Hepatocyte (in vitro differentiated cells): ENCODE measurements around the gene ATP10D. TPM values are rescaled to one million over a fixed set of nuclear protein-coding genes. Genes with fewer than 3 reads are reported as not detected.

Source experiments
- DNase-seq: peaks from one replicate; pipeline ENCODE4 v3.0.0-alpha.2; 2016; ENCODE audit warnings: low spot score
- H2AFZ ChIP-seq: fragments of 200-600 bp; sonication (generic); 2 replicates; pipeline ENCODE4 v1.6.0; 2016; ENCODE audit warnings: antibody characterized with exemption, mild to moderate bottlenecking
- H3K27ac ChIP-seq: fragments of 200-600 bp; sonication (generic); 2 replicates; pipeline ENCODE4 v1.5.1; 2016; ENCODE audit warnings: mild to moderate bottlenecking
- H3K27me3 ChIP-seq: fragments of 200-600 bp; sonication (generic); 2 replicates; pipeline ENCODE4 v1.6.1; 2016
- H3K36me3 ChIP-seq: fragments of 200-600 bp; sonication (generic); replicated peaks from 2 replicates; pipeline ENCODE4 v1.5.1; 2016; ENCODE audit warnings: low read depth; ENCODE audit not compliant: insufficient read depth
- H3K4me1 ChIP-seq: fragments of 200-600 bp; sonication (generic); 2 replicates; pipeline ENCODE4 v1.5.1; 2016; ENCODE audit warnings: mild to moderate bottlenecking, moderate library complexity; ENCODE audit not compliant: insufficient read depth
- H3K4me2 ChIP-seq: fragments of 200-600 bp; sonication (generic); 2 replicates; pipeline ENCODE4 v1.6.0; 2016
- H3K4me3 ChIP-seq: fragments of 200-600 bp; sonication (generic); 2 replicates; pipeline ENCODE4 v1.5.1; 2016; ENCODE audit warnings: mild to moderate bottlenecking
- H3K79me2 ChIP-seq: fragments of 200-600 bp; sonication (generic); 2 replicates; pipeline ENCODE4 v1.6.0; 2017; ENCODE audit warnings: mild to moderate bottlenecking
- H3K9me2 ChIP-seq: fragments of 200-600 bp; sonication (generic); replicated peaks from 2 replicates; pipeline ENCODE4 v1.6.0; 2017; ENCODE audit warnings: mild to moderate bottlenecking; ENCODE audit not compliant: insufficient read depth
- H3K9me3 ChIP-seq: fragments of 200-600 bp; sonication (generic); 2 replicates; pipeline ENCODE4 v1.5.1; 2016; ENCODE audit warnings: low read depth, mild to moderate bottlenecking
- H4K20me1 ChIP-seq: fragments of 200-600 bp; sonication (generic); 2 replicates; pipeline ENCODE4 v1.6.0; 2016; ENCODE audit warnings: mild to moderate bottlenecking; ENCODE audit not compliant: insufficient read depth, poor library complexity, severe bottlenecking
- EZH2 ChIP-seq: fragments of 200-600 bp; sonication (generic); IDR thresholded peaks from 2 replicates; pipeline ENCODE4 v1.6.1; 2016; ENCODE audit warnings: antibody characterized with exemption, mild to moderate bottlenecking, borderline replicate concordance
- EZH2phosphoT487 ChIP-seq: fragments of 200-600 bp; sonication (generic); IDR thresholded peaks from one replicate; pipeline ENCODE4 v1.6.1; 2018; ENCODE audit warnings: antibody characterized with exemption, mild to moderate bottlenecking, low read depth, moderate library complexity; ENCODE audit not compliant: unreplicated experiment, severe bottlenecking
- WGBS: methylation state at CpG from one replicate; pipeline ENCODE4 v1.1.6; 2016; ENCODE audit warnings: low lambda C conversion rate; ENCODE audit errors: missing lambda C conversion rate; 5-methylcytosine and 5-hydroxymethylcytosine counted together
- polyA plus RNA-seq: library from polyadenylated mRNA; unstranded; fragments of >200 nt; fragmentation: Nextera tagmentation; extraction: Ambion mirVana; gene quantifications from 2 replicates; pipeline ENCODE4 v1.2.1, GENCODE V29; 2016
- total RNA-seq: library from RNA; depleted of rRNA; stranded (reverse); fragments of >200 nt; gene quantifications from 2 replicates; pipeline ENCODE4 v1.2.3, GENCODE V29; 2014
- TF ChIP-seq, protein P1 (sequence below): fragments of 200-600 bp; sonication (generic); IDR thresholded peaks from 2 replicates; pipeline ENCODE4 v1.5.1; 2016; ENCODE audit warnings: antibody characterized with exemption, mild to moderate bottlenecking; ENCODE audit not compliant: poor library complexity

ATP10D gene
- total and polyA plus RNA-seq, 2 experiments from 2014 or later = 8.0 to 14.7 TPM

GRCh38 chr4:47468706-47469365 is 16.2 kb upstream of the ATP10D start:
- no peak overlapping the region for H3K27ac ChIP-seq
- H3K9me3 ChIP-seq = no peaks in the 10 kb centered on the region
- H3K4me2 ChIP-seq = no peak overlapping the region
- H3K4me3 ChIP-seq = no peak overlapping the region
- no peak overlapping the region for H2AFZ ChIP-seq
- WGBS = 78% methylated on average over 6 of the region's 6 CpGs
- no peak for DNase-seq
- H3K36me3 ChIP-seq = no peaks in the 10 kb centered on the region
- no peaks in the 10 kb centered on the region for H3K9me2 ChIP-seq
- TF ChIP-seq EZH2 (no peak), EZH2phosphoT487 (no peak)
- TF ChIP-seq, protein P1, sequence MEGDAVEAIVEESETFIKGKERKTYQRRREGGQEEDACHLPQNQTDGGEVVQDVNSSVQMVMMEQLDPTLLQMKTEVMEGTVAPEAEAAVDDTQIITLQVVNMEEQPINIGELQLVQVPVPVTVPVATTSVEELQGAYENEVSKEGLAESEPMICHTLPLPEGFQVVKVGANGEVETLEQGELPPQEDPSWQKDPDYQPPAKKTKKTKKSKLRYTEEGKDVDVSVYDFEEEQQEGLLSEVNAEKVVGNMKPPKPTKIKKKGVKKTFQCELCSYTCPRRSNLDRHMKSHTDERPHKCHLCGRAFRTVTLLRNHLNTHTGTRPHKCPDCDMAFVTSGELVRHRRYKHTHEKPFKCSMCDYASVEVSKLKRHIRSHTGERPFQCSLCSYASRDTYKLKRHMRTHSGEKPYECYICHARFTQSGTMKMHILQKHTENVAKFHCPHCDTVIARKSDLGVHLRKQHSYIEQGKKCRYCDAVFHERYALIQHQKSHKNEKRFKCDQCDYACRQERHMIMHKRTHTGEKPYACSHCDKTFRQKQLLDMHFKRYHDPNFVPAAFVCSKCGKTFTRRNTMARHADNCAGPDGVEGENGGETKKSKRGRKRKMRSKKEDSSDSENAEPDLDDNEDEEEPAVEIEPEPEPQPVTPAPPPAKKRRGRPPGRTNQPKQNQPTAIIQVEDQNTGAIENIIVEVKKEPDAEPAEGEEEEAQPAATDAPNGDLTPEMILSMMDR = no peak
- H3K79me2 ChIP-seq = no peaks in the 10 kb centered on the region
- H3K27me3 ChIP-seq = no peaks in the 10 kb centered on the region
- H3K4me1 ChIP-seq = no peaks in the 10 kb centered on the region
- H4K20me1 ChIP-seq = no peaks in the 10 kb centered on the region

GRCh38 chr4:47469951-47470350 is 15.1 kb upstream of the ATP10D start:
- TF ChIP-seq, protein P1 = no peak
- TF ChIP-seq EZH2 (no peak), EZH2phosphoT487 (no peak)
- no peaks in the 10 kb centered on the region for H3K9me2 ChIP-seq
- no peak overlapping the region for H2AFZ ChIP-seq
- H3K27ac ChIP-seq = no peak overlapping the region
- H3K4me2 ChIP-seq = no peak overlapping the region
- H4K20me1 ChIP-seq = no peaks in the 10 kb centered on the region
- H3K4me1 ChIP-seq = no peaks in the 10 kb centered on the region
- H3K4me3 ChIP-seq = no peak overlapping the region
- H3K36me3 ChIP-seq = no peaks in the 10 kb centered on the region
- DNase-seq = no peak
- H3K9me3 ChIP-seq = no peaks in the 10 kb centered on the region
- WGBS = 86% methylated on average over 3 of the region's 3 CpGs
- no peaks in the 10 kb centered on the region for H3K27me3 ChIP-seq
- H3K79me2 ChIP-seq = no peaks in the 10 kb centered on the region

DNA sequence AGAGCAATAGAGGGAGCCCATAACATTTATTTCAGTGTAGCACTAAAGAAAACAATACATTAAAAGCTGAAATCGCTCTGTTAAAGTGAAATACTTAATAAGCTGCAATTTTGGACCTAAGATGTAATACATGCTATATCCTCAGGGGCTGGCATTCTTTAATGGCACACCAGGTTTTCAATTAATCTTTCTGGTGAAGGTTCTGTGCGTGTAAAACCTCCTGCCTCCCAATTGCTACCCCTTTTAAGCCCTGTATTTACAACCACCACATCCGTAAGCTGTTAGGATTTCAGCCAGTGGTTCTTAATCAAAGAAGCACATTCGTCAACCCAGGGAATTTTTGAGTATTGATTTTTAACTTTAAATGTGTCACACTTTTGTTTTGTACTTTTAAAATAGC is 14.0 kb upstream of the ATP10D start:
- Histone ChIP-seq H3K36me3 (no peaks in the 10 kb centered on the region), H3K4me3 (no peak overlapping the region), H3K9me2 (no peaks in the 10 kb centered on the region), H4K20me1 (no peaks in the 10 kb centered on the region), H2AFZ (no peak overlapping the region), H3K9me3 (no peaks in the 10 kb centered on the region), H3K27me3 (no peaks in the 10 kb centered on the region), H3K79me2 (no peaks in the 10 kb centered on the region), H3K4me1 (no peaks in the 10 kb centered on the region), H3K27ac (no peak overlapping the region), H3K4me2 (no peak overlapping the region)
- TF ChIP-seq EZH2phosphoT487 (no peak), EZH2 (no peak)
- TF ChIP-seq, protein P1 = no peak
- DNase-seq = no peak
- whole genome bisulfite sequencing = 37% methylated on average over 4 of the region's 4 CpGs

DNA sequence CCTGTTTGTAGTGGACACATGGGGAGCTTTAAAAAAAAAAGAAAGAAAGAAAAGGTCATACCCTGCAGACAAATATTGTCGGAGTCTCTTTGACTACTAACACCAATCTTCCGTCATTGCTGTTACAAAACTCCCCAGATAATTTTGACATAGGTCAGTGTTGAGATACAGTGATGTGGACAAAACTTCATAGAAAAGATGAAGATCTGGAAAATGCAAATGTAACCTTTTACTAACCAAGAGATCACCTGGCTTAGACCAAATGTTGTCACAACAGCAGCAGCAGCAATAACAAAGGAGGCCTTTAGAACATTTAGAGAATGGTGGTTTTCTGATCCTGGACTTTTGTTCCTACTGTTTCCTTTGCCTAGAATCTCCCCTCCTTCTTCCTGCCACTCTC is 13.5 kb upstream of the ATP10D start:
- TF ChIP-seq EZH2 (no peak), EZH2phosphoT487 (no peak)
- TF ChIP-seq, protein P1 = no peak
- Histone ChIP-seq H3K9me2 (no peaks in the 10 kb centered on the region), H4K20me1 (no peaks in the 10 kb centered on the region), H3K4me2 (no peak overlapping the region), H3K27me3 (no peaks in the 10 kb centered on the region), H3K4me1 (no peaks in the 10 kb centered on the region), H3K4me3 (no peak overlapping the region), H3K79me2 (no peaks in the 10 kb centered on the region), H3K27ac (no peak overlapping the region), H3K36me3 (no peaks in the 10 kb centered on the region), H2AFZ (no peak overlapping the region), H3K9me3 (no peaks in the 10 kb centered on the region)
- 67% methylated on average over 2 of the region's 2 CpGs for WGBS
- no peak for DNase-seq
